ENCODE results near the gene SMPD2.

Gene SMPD2

GRCh38 chr6:109446541-109446940, 6.0 kb downstream of the SMPD2 start:
- no peak for DNase-seq (ENCODE audit: low read depth, low spot score)

- DNase-seq (ENCODE audit: low read depth, low spot score) = no peak
These were observed 6.6 kb downstream of the SMPD2 start for GRCh38 chr6:109447087-109447486.

GRCh38 chr6:109447878-109448555, 7.5 kb downstream of the SMPD2 start:
- peak; percentile 26 for DNase-seq (ENCODE audit: low read depth, low spot score)

DNA sequence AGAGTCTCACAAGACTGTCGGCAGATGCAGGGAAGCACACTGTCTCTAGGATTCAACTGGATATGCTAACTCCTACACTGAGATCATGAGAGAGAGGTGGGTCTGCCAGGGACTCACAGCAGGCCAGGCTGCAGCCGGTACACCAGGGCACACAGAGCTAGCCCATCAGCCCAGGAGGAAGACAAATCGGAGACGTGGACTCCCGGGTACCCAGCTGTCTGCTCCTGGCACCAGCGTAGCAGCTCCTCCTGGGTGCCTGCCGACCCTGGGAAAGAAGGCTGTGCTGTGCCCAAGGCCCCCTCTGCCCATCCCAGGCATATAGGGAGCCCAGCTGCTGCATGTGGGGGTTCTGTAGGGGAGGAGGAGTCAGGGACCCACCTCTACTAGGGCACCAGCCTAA, 8.1 kb downstream of the SMPD2 start:
- DNase-seq (ENCODE audit: low read depth, low spot score) = no peak

DNA sequence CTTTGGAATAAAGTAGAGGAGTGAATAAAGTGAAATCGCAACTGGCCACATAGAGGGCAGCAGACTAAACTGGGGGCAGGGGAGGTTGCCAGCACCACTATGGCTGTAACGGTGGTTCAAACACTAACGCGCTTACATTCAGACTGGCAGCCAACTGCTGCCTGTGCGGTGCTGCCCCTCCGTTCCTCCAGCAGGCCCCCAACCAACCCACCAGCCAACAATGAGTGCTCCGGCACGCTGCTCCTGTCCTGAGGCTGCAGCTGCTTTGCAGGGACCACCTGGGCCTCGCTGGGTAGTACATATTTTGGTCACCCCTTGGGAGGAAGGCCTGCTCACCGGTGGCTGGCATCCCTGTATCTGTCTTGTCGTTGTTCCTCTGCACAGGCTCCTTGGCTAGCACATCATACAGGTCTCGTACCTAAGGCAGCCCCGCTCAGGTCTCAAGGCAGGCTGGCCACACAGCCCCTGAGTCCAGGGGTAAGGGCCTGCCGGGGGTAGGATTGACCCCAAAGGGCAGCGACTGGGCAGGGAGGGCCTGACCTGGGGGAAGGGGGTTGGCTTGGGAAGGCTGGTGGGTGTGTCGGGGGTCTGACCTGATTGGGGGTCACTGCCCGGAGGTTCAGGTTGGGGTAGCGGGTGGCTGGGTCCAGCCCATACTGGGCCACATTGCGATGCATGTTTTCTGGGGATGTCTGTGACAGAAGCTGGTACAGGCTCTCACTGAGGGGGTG, 8.7 kb downstream of the SMPD2 start:
- no peak for DNase-seq (ENCODE audit: low read depth, low spot score)

- DNase-seq (ENCODE audit: low read depth, low spot score) = no peak
These were observed 9.5 kb downstream of the SMPD2 start for GRCh38 chr6:109449795-109450673.

DNA sequence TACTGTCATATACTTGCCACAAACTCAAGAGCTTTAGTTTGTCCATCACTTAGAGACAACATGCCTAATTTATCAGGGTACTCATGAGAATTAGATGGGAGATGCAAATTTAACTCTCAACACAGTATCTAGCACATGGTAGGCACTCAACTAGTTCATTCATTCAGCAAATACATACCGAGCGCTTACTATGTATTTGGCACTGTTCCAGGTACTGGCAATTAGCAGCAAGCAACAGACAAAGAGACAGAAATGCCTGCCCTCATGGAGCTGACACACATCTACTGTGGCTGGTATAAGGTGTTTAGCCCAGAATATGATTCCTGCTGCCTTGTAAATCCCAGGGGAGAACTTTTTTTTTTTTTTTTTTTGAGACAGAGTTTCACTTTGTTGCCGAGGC, 10.3 kb downstream of the SMPD2 start:
- DNase-seq (ENCODE audit: low read depth, low spot score) = no peak

GRCh38 chr6:109451376-109451775, 10.9 kb downstream of the SMPD2 start:
- DNase-seq (ENCODE audit: low read depth, low spot score) = no peak

DNA sequence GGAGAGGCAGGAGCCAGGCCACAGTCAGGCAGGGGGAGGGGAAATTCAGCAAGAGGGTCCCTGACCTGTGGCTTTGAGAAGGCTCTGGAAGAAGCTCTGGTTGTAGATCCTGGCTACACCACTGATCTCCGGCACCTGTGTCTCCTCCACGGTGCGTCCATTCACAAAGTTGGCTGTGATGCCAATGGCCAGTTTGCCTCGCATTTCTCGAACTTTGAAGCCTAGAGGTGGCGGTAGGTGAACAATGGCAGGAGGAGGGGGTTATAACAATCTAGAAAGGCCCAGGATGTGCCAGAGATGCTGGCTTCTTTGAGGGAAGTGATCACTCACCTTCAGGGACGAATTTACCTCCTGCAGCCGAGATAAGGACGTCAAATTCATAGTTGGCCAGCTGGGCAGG, 11.7 kb downstream of the SMPD2 start:
- no peak for DNase-seq (ENCODE audit: low read depth, low spot score)

DNA sequence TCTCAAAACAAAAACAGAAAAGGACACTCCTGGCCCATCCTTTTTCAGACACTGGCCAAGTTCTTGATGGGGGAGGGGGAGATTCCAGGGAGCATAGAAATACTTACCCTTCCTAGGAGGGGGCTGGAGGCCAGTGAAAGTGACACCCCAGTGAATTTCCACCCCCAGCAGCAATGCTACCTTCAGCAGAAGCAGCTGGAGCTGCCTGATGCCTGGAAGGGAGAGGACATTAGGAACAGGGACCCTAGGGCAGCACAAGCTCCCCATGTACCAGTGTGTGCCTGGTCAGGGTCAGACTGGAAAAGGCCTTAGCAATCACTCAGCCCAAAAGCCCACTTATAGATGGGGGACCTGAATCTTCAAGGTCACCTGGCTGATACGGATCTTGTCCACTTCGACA, 12.6 kb downstream of the SMPD2 start:
- DNase-seq (ENCODE audit: low read depth, low spot score) = no peak

GRCh38 chr6:109453594-109454495, 13.3 kb downstream of the SMPD2 start:
- DNase-seq (ENCODE audit: low read depth, low spot score) = peak; percentile 23

DNA sequence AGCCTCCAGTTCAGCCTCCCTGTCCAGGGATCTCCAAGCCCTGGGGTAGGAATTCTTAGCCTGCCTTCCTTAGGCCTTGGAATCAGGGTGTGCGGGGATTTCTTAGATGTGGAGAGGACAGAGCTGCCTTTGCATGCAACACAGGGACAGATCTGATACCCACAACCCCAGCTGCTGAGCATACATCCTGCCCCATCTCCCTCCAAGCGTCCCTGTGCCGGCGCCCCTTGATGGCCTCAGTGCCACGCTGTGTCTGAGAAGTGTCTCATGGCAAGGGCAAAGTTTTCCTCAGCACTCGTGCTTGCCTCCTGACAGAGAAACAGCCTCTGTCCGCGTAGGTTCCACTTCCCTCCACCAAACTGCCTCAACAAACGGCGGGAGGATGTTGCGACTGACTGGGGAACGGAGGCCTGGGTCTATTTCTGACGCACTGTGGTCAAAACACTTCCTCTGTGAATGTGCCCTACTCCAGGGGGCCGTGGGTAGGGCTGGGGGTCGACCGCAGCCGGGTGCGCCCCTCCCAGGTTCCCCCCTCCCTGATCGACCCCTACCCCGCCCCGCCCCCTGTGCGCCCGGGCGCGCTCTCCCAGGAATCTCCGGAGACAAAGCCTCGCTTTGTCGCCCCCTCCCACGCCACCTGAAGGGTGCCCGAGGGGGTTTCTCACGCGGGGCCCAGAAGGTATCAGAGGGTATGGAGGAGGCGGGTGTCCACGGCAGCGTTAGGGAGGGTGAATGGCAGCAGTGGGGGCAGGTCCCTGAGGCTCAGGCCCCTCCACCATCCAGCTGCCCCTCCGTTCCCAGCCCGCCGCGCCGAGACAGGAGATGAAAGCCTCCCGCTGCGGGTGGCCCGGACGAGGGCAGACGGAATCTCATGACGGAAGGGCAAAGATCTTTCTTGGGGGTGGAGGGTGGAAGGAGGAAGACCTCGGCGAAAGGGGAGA, 14.2 kb downstream of the SMPD2 start:
- peak; percentile 23 for DNase-seq (ENCODE audit: low read depth, low spot score)

- DNase-seq (ENCODE audit: low read depth, low spot score) = peak; percentile 62
These were observed 15.1 kb downstream of the SMPD2 start, which contains the start of gene MICAL1 for GRCh38 chr6:109455437-109456110. Gene MICAL1, minus strand, starts transcription at chr6:109455772. Its CDS starts 1,576 bp downstream, at chr6:109454196.

GRCh38 chr6:109456111-109456583, 15.6 kb downstream of the SMPD2 start:
- DNase-seq (ENCODE audit: low read depth, low spot score) = no peak

DNA sequence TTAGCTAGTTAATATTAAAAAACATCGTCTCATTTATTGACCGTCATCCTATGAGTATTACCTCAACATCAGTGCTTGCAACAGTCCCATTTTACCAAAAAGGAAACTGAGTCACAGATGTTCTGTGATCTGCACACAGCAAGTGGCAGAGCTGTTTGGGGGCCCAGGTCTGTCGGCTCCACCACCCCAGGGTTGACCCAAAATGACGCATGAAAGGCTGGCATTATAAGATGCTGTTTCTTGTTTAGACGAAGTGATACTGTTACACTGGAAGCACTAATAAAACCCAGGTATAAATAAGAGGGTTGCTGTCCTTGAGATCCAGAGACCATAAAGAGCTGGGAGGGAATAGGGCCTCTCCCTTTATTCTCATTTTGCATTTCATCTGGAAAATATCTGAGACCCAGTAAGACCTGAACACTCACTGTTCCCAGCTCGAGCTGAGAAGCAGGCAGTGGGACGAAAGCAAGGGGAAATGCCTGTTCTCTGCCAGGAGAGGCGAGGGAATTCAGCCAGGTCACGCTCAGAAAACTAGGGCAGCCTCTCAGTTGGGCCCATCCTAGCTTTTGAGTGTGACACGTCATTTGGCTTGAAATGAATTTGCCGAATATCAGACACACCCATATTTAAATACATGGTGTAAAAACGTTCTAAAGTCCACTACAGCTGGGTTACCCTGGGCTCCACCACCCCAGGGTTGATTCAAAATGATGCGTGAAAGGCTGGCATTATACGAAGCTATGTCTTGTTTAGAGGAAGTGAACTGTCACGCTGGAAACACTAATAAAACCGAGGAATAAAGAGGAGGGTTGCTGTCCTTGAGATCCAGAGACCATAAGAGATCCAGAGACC, 16.4 kb downstream of the SMPD2 start:
- no peak for DNase-seq (ENCODE audit: low read depth, low spot score)

GRCh38 chr6:109457562-109457996, 17.1 kb downstream of the SMPD2 start:
- DNase-seq (ENCODE audit: low read depth, low spot score) = no peak

DNA sequence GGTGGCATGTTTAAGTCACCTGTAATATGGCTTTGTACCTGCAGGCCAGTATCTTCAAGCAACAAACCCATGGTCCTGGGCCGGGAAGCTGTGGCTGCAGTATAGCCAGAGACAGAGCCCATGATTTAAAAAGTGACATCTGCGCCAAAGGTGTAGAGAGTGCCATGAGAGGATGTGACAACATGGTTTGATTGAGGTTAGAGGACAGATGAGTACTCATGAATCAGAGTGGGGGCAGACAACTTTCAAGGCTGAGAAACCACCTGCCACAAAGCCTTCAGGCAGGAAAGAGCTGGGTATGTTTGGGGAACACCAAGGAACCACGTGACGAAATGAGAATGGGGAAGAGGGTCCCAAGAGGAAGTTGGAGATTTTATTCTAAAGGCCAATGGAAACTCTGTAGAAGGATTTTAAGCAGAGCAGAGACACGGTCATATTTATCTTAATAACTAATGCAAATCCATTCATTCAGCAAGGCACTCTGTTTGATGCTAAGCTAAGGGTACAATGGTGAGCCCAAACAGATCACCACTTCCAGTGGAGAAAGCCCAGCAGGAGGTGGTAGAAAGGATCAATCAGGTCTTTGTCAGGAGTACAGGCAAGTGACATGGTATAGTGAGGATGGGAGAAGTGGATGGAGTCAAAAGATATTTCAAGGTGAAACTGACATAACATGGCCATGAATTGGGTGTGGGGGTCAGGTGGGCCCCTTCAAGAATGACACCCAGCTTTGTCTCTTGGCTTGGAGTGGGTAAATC, 18.4 kb downstream of the SMPD2 start:
- DNase-seq (ENCODE audit: low read depth, low spot score) = no peak
